Gastroesophageal sphincter (tissue), 3 donors: ENCODE data around the gene TUBGCP3.

Experiments
- EP300 ChIP-seq: sonication (generic); formaldehyde crosslinking; IDR thresholded peaks from one replicate; pipeline ENCODE4 v1.6.1; 2017; ENCODE audit warnings: antibody characterized with exemption, mild to moderate bottlenecking
- POLR2AphosphoS5 ChIP-seq: sonication (generic); formaldehyde crosslinking; IDR thresholded peaks from one replicate; pipeline ENCODE4 v1.6.1; 2017; ENCODE audit warnings: antibody characterized with exemption
- TF ChIP-seq, protein P1 (sequence below), 4 experiments: fragments of 200-600 bp in 2 of 4; fragments of 450-650 bp in 2 of 4; sonication (generic) in 1 of 4; IDR thresholded peaks; one replicate each; pipeline ENCODE4 v1.5.1; 2017 to 2019; ENCODE audit warnings: antibody characterized with exemption in 4 of 4, mild to moderate bottlenecking in 2 of 4, moderate library complexity in 2 of 4

DNA sequence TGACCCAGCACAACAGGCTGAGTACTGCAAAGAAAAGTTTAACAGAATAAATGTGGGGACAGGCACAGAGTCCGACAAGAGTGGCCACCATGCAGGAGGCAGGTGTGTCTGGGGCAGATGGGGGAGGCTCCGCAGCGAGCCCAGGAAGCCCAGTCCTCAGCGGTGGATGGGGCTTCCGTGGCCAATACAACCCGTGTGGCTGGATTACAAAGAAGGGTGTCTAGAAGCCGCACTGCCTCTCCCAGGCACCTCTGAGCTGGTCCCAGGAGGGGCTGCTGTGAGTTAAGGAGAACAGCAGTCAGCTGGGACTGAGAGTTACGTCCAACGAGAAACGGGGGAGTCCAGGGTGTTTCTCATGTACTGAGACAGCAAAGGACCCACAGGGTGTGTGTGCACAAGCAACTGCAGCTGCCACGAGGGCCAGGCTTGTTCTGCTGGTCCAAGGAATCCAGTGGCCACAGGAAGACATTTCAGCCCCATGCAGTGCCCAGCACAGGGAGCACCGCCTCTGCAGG, 141.5 kb downstream of the TUBGCP3 start:
- TF ChIP-seq POLR2AphosphoS5 (no peak), EP300 (no peak)
- TF ChIP-seq, protein P1, sequence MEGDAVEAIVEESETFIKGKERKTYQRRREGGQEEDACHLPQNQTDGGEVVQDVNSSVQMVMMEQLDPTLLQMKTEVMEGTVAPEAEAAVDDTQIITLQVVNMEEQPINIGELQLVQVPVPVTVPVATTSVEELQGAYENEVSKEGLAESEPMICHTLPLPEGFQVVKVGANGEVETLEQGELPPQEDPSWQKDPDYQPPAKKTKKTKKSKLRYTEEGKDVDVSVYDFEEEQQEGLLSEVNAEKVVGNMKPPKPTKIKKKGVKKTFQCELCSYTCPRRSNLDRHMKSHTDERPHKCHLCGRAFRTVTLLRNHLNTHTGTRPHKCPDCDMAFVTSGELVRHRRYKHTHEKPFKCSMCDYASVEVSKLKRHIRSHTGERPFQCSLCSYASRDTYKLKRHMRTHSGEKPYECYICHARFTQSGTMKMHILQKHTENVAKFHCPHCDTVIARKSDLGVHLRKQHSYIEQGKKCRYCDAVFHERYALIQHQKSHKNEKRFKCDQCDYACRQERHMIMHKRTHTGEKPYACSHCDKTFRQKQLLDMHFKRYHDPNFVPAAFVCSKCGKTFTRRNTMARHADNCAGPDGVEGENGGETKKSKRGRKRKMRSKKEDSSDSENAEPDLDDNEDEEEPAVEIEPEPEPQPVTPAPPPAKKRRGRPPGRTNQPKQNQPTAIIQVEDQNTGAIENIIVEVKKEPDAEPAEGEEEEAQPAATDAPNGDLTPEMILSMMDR (IDR thresholded peaks at IDR 0.05) = no peak
